Colonic mucosa (tissue), 4 donors: ENCODE data around the gene MUSTN1. TPM values are rescaled to one million over a fixed set of nuclear protein-coding genes. Genes with fewer than 3 reads are reported as not detected.

Experiments
- DNase-seq: peaks from one replicate; pipeline ENCODE4 v3.0.0-alpha.2; 2020
- H3K27ac ChIP-seq: fragments of 200-600 bp; one replicate; pipeline ENCODE4 v1.8.0; 2021
- H3K27me3 ChIP-seq: fragments of 200-600 bp; one replicate; pipeline ENCODE4 v1.8.0; 2021
- H3K36me3 ChIP-seq: fragments of 200-600 bp; one replicate; pipeline ENCODE4 v1.8.0; 2021
- H3K4me1 ChIP-seq: fragments of 200-600 bp; one replicate; pipeline ENCODE4 v1.8.0; 2021; ENCODE audit warnings: mild to moderate bottlenecking
- H3K4me3 ChIP-seq: fragments of 200-600 bp; one replicate; pipeline ENCODE4 v1.8.0; 2021
- H3K9ac ChIP-seq, 2 donors: one replicate each; pipeline ENCODE4 v1.7.0; 2013; ENCODE audit warnings: control low read depth in 2 of 2, low read depth in 2 of 2, low read length in 2 of 2
- H3K9me3 ChIP-seq: fragments of 200-600 bp; one replicate; pipeline ENCODE4 v1.8.0; 2021
- intact Hi-C: fragments of 100-400 bp; cut with DNase I; formaldehyde crosslinking; loops from one replicate; pipeline ENCODE4 v1.14.1; 2022
- total RNA-seq, 2 donors: library from RNA; stranded (reverse); fragmentation: NEBNext Ultra II Directional in 1 of 2; extraction: Animal tissue kit (Norgen Biotek cat#: 25700) in 1 of 2; gene quantifications; one replicate each; pipeline ENCODE4 v1.2.1, GENCODE V29; 2021
- TF ChIP-seq, protein P1 (sequence below): fragments of 200-600 bp; IDR thresholded peaks from one replicate; pipeline ENCODE4 v1.8.0; 2022; ENCODE audit warnings: antibody characterized with exemption, mild to moderate bottlenecking
- donor health status: healthy.
- donor health status: DM: no; HTN: no; CAD: no.
- donor health status: DM: no; HTN: no; CAD: no.

MUSTN1 gene
- total RNA-seq, 2 donors from 2014 or later: 1.5 to 3.2 TPM

DNA sequence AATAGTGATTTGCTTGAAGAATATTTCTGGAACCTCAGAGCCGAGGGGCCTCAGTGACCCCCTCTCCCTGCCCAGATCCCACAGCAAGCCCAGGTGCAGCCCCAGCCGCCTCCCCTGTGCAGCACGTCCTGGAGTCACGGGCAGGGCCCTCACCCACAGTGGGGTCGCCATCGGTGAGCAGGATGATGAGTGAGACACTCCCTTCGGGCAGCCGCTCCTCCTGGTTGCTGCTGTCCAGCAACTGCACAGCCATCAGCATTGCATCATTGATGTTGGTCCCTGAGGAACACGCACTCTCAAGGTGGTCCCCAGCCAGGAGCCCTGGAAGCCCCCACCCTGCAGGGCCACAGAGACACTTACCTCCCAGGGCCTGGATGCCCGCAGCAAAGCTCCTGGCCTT lies 10.8 kb downstream of the MUSTN1 start:
- no peak overlapping the region for H3K4me3 ChIP-seq
- intact Hi-C loops: no loop called here
- no peaks in the 10 kb centered on the region for H3K27me3 ChIP-seq
- H3K27ac ChIP-seq: no peak overlapping the region
- TF ChIP-seq, protein P1, sequence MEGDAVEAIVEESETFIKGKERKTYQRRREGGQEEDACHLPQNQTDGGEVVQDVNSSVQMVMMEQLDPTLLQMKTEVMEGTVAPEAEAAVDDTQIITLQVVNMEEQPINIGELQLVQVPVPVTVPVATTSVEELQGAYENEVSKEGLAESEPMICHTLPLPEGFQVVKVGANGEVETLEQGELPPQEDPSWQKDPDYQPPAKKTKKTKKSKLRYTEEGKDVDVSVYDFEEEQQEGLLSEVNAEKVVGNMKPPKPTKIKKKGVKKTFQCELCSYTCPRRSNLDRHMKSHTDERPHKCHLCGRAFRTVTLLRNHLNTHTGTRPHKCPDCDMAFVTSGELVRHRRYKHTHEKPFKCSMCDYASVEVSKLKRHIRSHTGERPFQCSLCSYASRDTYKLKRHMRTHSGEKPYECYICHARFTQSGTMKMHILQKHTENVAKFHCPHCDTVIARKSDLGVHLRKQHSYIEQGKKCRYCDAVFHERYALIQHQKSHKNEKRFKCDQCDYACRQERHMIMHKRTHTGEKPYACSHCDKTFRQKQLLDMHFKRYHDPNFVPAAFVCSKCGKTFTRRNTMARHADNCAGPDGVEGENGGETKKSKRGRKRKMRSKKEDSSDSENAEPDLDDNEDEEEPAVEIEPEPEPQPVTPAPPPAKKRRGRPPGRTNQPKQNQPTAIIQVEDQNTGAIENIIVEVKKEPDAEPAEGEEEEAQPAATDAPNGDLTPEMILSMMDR: no peak
- H3K9me3 ChIP-seq: no peaks in the 10 kb centered on the region
- H3K36me3 ChIP-seq: no peaks in the 10 kb centered on the region
- no peaks in the 10 kb centered on the region for H3K4me1 ChIP-seq
- DNase-seq: no peak
- no peak overlapping the region for H3K9ac ChIP-seq

DNA sequence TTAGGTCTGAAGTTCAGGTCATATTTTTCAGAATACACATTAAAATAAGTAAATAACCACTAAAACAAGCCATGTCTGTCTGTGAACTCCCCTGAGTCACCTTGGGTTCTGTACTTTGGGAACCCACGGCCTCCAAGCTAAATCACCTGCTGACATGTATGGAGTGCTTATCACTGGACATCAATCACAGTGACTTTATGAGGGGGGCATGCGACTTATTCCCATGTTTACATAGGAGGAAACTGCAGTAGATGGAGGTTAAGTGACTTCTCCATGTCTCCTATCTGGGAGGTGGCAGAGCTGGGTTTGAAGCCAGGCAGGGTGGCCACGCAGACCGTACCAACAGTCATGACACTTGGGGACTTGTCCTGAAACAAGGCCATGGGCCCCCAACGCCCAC lies 12.5 kb downstream of the MUSTN1 start:
- no peaks in the 10 kb centered on the region for H3K4me1 ChIP-seq
- DNase-seq: no peak
- H3K27ac ChIP-seq: no peak overlapping the region
- TF ChIP-seq, protein P1: no peak
- no peaks in the 10 kb centered on the region for H3K36me3 ChIP-seq
- no peak overlapping the region for H3K9ac ChIP-seq
- intact Hi-C loops: no loop called here
- no peaks in the 10 kb centered on the region for H3K27me3 ChIP-seq
- H3K9me3 ChIP-seq: no peaks in the 10 kb centered on the region
- H3K4me3 ChIP-seq: no peak overlapping the region

DNA sequence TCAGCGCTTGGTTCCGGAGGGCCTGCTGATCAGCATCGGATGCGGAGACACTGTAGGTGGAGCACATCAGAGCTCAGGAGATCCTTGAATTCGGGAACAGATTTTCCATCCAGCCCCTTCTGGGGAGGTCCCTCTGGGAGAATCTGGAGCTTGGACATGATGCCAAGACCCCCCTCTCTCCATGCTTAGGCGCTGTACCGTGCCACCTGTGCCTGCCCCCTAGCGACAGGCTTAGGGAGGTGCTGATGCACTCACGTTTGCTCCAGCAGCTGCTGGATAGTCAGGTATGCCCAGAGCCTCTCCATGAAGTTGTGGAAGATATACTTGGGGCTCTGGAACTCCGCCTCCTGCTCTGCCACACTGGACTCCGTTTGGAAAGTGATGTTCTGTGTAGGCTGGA lies 14.1 kb downstream of the MUSTN1 start:
- H3K9me3 ChIP-seq: no peaks in the 10 kb centered on the region
- intact Hi-C loops: no loop called here
- no peaks in the 10 kb centered on the region for H3K4me1 ChIP-seq
- H3K36me3 ChIP-seq: no peaks in the 10 kb centered on the region
- TF ChIP-seq, protein P1: peak; percentile 53
- H3K9ac ChIP-seq: no peak overlapping the region
- no peak overlapping the region for H3K27ac ChIP-seq
- no peak for DNase-seq
- H3K4me3 ChIP-seq: no peak overlapping the region
- H3K27me3 ChIP-seq: no peaks in the 10 kb centered on the region

DNA sequence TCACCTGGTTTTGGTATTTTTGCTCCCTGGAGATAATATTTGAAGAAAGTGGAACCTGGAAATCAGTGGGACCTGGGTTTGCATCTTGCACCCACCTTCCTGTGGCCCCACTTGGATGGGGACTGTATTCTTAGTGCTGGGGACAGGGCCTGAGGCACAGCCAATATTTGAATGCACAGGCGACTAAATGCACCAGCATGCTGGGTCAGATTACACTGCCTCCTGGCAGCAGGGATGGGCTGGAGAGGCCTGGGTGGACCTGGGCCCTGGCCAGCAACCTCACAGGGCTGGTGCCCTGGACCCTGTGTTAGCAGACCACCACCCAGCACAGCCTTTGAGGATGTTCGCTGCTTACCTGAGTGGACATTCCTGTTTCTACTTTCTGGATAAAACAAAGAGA lies 14.9 kb downstream of the MUSTN1 start:
- Histone ChIP-seq H3K27ac (no peak overlapping the region), H3K36me3 (no peaks in the 10 kb centered on the region), H3K9me3 (no peaks in the 10 kb centered on the region), H3K27me3 (no peaks in the 10 kb centered on the region), H3K4me3 (no peak overlapping the region), H3K4me1 (no peaks in the 10 kb centered on the region), H3K9ac (no peak overlapping the region)
- TF ChIP-seq, protein P1: no peak
- intact Hi-C loops: no loop called here
- no peak for DNase-seq

DNA sequence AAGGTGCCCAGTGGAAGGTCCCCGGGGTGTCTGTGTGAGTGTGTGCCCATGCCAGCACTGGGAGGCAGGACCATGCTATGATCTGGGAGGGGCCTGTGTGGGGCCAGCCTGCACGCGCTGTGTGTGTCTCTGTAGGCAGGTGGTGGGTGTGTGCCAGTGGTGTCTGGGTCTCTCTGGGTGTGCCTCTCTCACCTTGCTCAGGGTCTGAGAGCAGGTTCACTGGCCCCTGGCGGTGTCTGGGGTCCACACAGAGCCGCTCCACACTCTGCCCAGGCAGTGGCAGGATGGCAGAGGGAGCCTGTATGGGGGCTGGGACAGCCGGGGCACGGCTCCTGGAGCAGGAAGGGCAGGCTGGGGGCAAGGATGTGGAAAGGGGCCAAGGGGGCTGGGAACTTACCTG lies 17.0 kb downstream of the MUSTN1 start:
- Histone ChIP-seq H3K4me1 (no peaks in the 10 kb centered on the region), H3K4me3 (no peak overlapping the region), H3K9ac (no peak overlapping the region), H3K9me3 (no peaks in the 10 kb centered on the region), H3K27ac (no peak overlapping the region), H3K27me3 (no peaks in the 10 kb centered on the region), H3K36me3 (no peaks in the 10 kb centered on the region)
- intact Hi-C loops: no loop called here
- no peak for DNase-seq
- TF ChIP-seq, protein P1: no peak

DNA sequence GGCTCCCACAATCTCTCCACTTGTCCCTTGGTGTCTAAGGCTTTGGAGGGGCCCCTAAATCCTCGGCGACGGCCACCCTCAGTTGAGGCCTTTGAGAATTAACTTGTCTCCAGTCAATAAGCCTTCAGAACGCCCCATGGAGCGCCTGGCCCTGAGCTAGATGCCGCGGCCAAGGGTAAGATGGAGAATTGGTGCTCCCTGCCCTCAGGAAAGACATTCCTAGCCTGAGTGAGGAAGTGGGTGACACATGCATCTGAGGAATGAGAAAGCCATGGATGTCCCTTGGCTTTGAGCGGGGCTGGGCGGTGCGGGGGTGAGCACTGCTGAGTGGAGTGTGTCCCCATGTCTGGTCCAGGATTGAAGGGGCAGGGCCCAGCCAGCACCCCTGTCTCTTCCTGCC lies 17.6 kb downstream of the MUSTN1 start:
- TF ChIP-seq, protein P1: no peak
- Histone ChIP-seq H3K9ac (no peak overlapping the region), H3K36me3 (no peaks in the 10 kb centered on the region), H3K4me1 (no peaks in the 10 kb centered on the region), H3K27ac (no peak overlapping the region), H3K9me3 (no peaks in the 10 kb centered on the region), H3K4me3 (no peak overlapping the region), H3K27me3 (no peaks in the 10 kb centered on the region)
- no peak for DNase-seq
- intact Hi-C loops: no loop called here
